Lung (tissue), 12 donors: ENCODE results near the gene GPR141. TPM values are rescaled to one million over a fixed set of nuclear protein-coding genes. Genes with fewer than 3 reads are reported as not detected.

Experiments
- ATAC-seq: fragments of 200-7000 bp; cut with Tn5 transposase; one replicate; pipeline ENCODE4 v1.9.1; 2020; ENCODE audit warnings: moderate number of reproducible peaks; ENCODE audit not compliant: insufficient read depth, low FRiP score
- DNase-seq, 3 donors: peaks; one replicate each; pipeline ENCODE4 v3.0.0-alpha.2; 2013 to 2017
- H3K27ac ChIP-seq, 2 donors: one replicate each; pipeline ENCODE4 v1.5.1; 2013; ENCODE audit warnings: mild to moderate bottlenecking in 2 of 2, moderate library complexity in 2 of 2, control low read depth in 1 of 2, inconsistent platforms in 1 of 2, low read depth in 1 of 2, low read length in 1 of 2
- H3K27me3 ChIP-seq, 3 donors: one replicate each; pipeline ENCODE4 v1.5.1; 2013; ENCODE audit warnings: low read length in 2 of 3; ENCODE audit not compliant: control insufficient read depth in 3 of 3, insufficient read depth in 3 of 3
- H3K36me3 ChIP-seq, 4 donors: one replicate each; pipeline ENCODE4 v1.5.1; 2013; ENCODE audit warnings: low read length in 4 of 4, mild to moderate bottlenecking in 1 of 4, moderate library complexity in 1 of 4; ENCODE audit not compliant: control insufficient read depth in 4 of 4, insufficient read depth in 4 of 4
- H3K4me1 ChIP-seq, 5 donors: one replicate each; pipeline ENCODE4 v1.5.1; 2013; ENCODE audit warnings: low read length in 5 of 5, mild to moderate bottlenecking in 2 of 5, moderate library complexity in 1 of 5; ENCODE audit not compliant: control insufficient read depth in 5 of 5, insufficient read depth in 5 of 5
- H3K4me3 ChIP-seq: one replicate; pipeline ENCODE4 v1.5.1; 2013; ENCODE audit warnings: mild to moderate bottlenecking, control low read depth, moderate library complexity
- H3K9ac ChIP-seq, 2 donors: one replicate each; pipeline ENCODE4 v1.5.1; 2013; ENCODE audit warnings: low read length in 2 of 2, control low read depth in 1 of 2; ENCODE audit not compliant: insufficient read depth in 1 of 2
- H3K9me3 ChIP-seq, 4 donors: one replicate each; pipeline ENCODE4 v1.5.1; 2013; ENCODE audit warnings: low read length in 3 of 4, mild to moderate bottlenecking in 1 of 4, moderate library complexity in 1 of 4; ENCODE audit not compliant: control insufficient read depth in 4 of 4, insufficient read depth in 3 of 4
- CTCF ChIP-seq: IDR thresholded peaks from 2 replicates; pipeline ENCODE4 v1.5.1; 2012; ENCODE audit warnings: mild to moderate bottlenecking; ENCODE audit errors: control extremely low read depth, extremely low read depth
- WGBS, 2 donors: extraction: QIAGEN DNeasy Blood & Tissue Kit; methylation state at CpG; one replicate each; pipeline ENCODE4 v1.1.7; 2013; 5-methylcytosine and 5-hydroxymethylcytosine counted together
- polyA plus RNA-seq, 2 donors: library from polyadenylated mRNA; stranded (reverse); fragments of 200-250 nt; gene quantifications; one replicate each; pipeline ENCODE4 v1.2.1, GENCODE V29; 2013
- total RNA-seq, 2 donors: library from RNA; depleted of rRNA in 1 of 2; stranded (reverse); fragments of >200 nt in 1 of 2; gene quantifications; one replicate each; pipeline ENCODE4 v1.2.1, GENCODE V29; 2014 to 2021
- donor health status: control.
- donor health status: control.
- donor health status: Bipolar disorder and iron deficiency.
- donor health status: healthy.
- donor health status: DM: yes; HTN: yes; CAD: no.

Gene GPR141
- total and polyA plus RNA-seq, 4 donors: 0.39 to 8.7 (median 4.7) TPM

- Histone ChIP-seq H3K27me3 (no peaks in the 10 kb centered on the region), H3K4me1 (no peaks in the 10 kb centered on the region), H3K36me3 (no peaks in the 10 kb centered on the region), H3K9me3 (no peaks in the 10 kb centered on the region), H3K9ac (no peak overlapping the region), H3K27ac (no peak overlapping the region), H3K4me3 (no peak overlapping the region)
- no peak for TF ChIP-seq CTCF
- DNase-seq (no peak), ATAC-seq (no peak)
- 18 to 46% methylated on average over 5 of the region's 5 CpGs for WGBS, 2 donors
These were observed 9.0 kb upstream of the GPR141 start for GRCh38 chr7:37674531-37674930.

- H3K9ac ChIP-seq: no peak overlapping the region
- H3K4me3 ChIP-seq: no peak overlapping the region
- no peaks in the 10 kb centered on the region for H3K4me1 ChIP-seq
- ATAC-seq (no peak), DNase-seq (no peak)
- no peaks in the 10 kb centered on the region for H3K27me3 ChIP-seq
- no peaks in the 10 kb centered on the region for H3K36me3 ChIP-seq
- 32 to 69% methylated on average over 1 of the region's 1 CpG for WGBS, 2 donors
- H3K9me3 ChIP-seq: no peaks in the 10 kb centered on the region
- H3K27ac ChIP-seq: no peak overlapping the region
- no peak for TF ChIP-seq CTCF
These were observed 7.8 kb upstream of the GPR141 start for GRCh38 chr7:37675749-37676148.

GRCh38 chr7:37684927-37685326 lies 1.4 kb downstream of the GPR141 start:
- Histone ChIP-seq H3K9ac (no peak overlapping the region), H3K4me1 (peaks cover 0 to 16% (median 0%) of the 10 kb centered on the region in 5 donors), H3K4me3 (no peak overlapping the region), H3K27me3 (no peaks in the 10 kb centered on the region), H3K27ac (no peak overlapping the region), H3K36me3 (peaks cover 0 to 1% (median 0%) of the 10 kb centered on the region in 4 donors), H3K9me3 (no peaks in the 10 kb centered on the region)
- DNase-seq: no peak
- WGBS, 2 donors: 35 to 46% methylated on average over 1 of the region's 1 CpG
- no peak for TF ChIP-seq CTCF
- no peak for ATAC-seq
